ENCODE data around the gene UBTD1. TPM values are rescaled to one million over a fixed set of nuclear protein-coding genes. Genes with fewer than 3 reads are reported as not detected.

Gene UBTD1
- polyA plus RNA-seq, 1 donor from 2014 or later, result 3.3 TPM

DNA sequence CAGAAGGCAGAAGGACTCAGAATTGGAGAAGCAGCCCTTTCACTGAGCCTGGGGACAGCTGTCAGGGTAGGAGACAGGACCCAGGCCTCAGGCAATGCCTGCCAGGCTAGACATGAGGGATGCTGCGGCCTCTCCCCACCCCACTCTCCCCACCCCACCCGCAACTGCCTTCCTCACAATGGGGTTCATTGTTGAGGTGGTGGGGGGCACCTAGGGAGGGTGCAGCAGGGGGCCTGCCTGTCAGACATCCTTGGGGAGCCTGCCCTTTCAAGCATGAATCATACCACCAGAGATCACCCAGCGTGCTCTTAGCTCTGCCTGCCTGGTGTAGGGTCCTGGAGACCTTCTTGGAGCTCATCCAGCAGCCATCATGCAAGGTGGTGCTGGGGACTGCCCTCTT is 90.8 kb downstream of the UBTD1 start, which contains the start of gene C10orf62:
Gene C10orf62 (plus strand): TSS at position 243 of the 400 bp plus-strand sequence. CDS start 177 bp downstream, outside the sequence.
- Histone ChIP-seq H3K4me3 (ENCODE audit: low read length) (no peak within 1 kb of the TSS), H4K20me1 (ENCODE audit: insufficient read depth) (no peaks in the 10 kb centered on the region), H3K9me2 (ENCODE audit: insufficient read depth, low read length) (no peaks in the 10 kb centered on the region), H3K27me3 (ENCODE audit: insufficient read depth, low read depth, low read length) (no peaks in the 10 kb centered on the region), H3K9ac (ENCODE audit: low read length) (no peak within 1 kb of the TSS), H3K9me3 (ENCODE audit: low read length) (no peaks in the 10 kb centered on the region), H3K27ac (ENCODE audit: low read length) (no peak within 1 kb of the TSS), H3K79me2 (replicated peaks; ENCODE audit: insufficient read depth, low read length) (no peaks in the 10 kb centered on the region), H3F3A (ENCODE audit: insufficient read depth, low read length, poor library complexity, severe bottlenecking) (no peaks in the 10 kb centered on the region), H3K36me3 (ENCODE audit: insufficient read depth, low read length) (no peaks in the 10 kb centered on the region), H2AFZ (ENCODE audit: low read depth, low read length) (no peak within 1 kb of the TSS), H3K4me2 (ENCODE audit: low read length) (no peak within 1 kb of the TSS)
- no peak for TF ChIP-seq REST (IDR thresholded peaks at IDR 0.05; ENCODE audit: borderline replicate concordance)

GRCh38 chr10:97590082-97590747 is 91.5 kb downstream of the UBTD1 start:
- Histone ChIP-seq H4K20me1 (ENCODE audit: insufficient read depth) (no peaks in the 10 kb centered on the region), H3K27me3 (ENCODE audit: insufficient read depth, low read depth, low read length) (no peaks in the 10 kb centered on the region), H3F3A (ENCODE audit: insufficient read depth, low read length, poor library complexity, severe bottlenecking) (no peaks in the 10 kb centered on the region), H3K4me3 (ENCODE audit: low read length) (no peak overlapping the region), H3K79me2 (replicated peaks; ENCODE audit: insufficient read depth, low read length) (no peaks in the 10 kb centered on the region), H2AFZ (ENCODE audit: low read depth, low read length) (no peak overlapping the region), H3K9me2 (ENCODE audit: insufficient read depth, low read length) (no peaks in the 10 kb centered on the region), H3K36me3 (ENCODE audit: insufficient read depth, low read length) (no peaks in the 10 kb centered on the region), H3K9me3 (ENCODE audit: low read length) (no peaks in the 10 kb centered on the region), H3K9ac (ENCODE audit: low read length) (no peak overlapping the region), H3K27ac (ENCODE audit: low read length) (no peak overlapping the region), H3K4me2 (ENCODE audit: low read length) (no peak overlapping the region)
- no peak for TF ChIP-seq SMC3 (conservative IDR thresholded peaks at IDR 0.05; ENCODE audit: poor library complexity)
- no peak for TF ChIP-seq POLR2AphosphoS5 (IDR thresholded peaks at IDR 0.05)
- no peak for TF ChIP-seq EZH2 (IDR thresholded peaks at IDR 0.05; ENCODE audit: borderline replicate concordance, insufficient read depth, low read length, poor library complexity, severe bottlenecking)
- no peak for TF ChIP-seq RAD21 (conservative IDR thresholded peaks at IDR 0.05)
- no peak for TF ChIP-seq MXI1 (conservative IDR thresholded peaks at IDR 0.05; ENCODE audit: poor library complexity, severe bottlenecking)
- TF ChIP-seq REST (IDR thresholded peaks at IDR 0.05; ENCODE audit: borderline replicate concordance), result no peak
- no peak for TF ChIP-seq CTCF (IDR thresholded peaks at IDR 0.05; ENCODE audit: poor library complexity, severe bottlenecking)
- no peak for TF ChIP-seq EP300 (conservative IDR thresholded peaks at IDR 0.05; ENCODE audit: poor library complexity, severe bottlenecking)
- TF ChIP-seq TAF1 (IDR thresholded peaks at IDR 0.05; ENCODE audit: low read depth), result no peak

Measured in neural cell (in vitro differentiated cells).